ENCODE measurements around the gene ZDHHC13.

DNA sequence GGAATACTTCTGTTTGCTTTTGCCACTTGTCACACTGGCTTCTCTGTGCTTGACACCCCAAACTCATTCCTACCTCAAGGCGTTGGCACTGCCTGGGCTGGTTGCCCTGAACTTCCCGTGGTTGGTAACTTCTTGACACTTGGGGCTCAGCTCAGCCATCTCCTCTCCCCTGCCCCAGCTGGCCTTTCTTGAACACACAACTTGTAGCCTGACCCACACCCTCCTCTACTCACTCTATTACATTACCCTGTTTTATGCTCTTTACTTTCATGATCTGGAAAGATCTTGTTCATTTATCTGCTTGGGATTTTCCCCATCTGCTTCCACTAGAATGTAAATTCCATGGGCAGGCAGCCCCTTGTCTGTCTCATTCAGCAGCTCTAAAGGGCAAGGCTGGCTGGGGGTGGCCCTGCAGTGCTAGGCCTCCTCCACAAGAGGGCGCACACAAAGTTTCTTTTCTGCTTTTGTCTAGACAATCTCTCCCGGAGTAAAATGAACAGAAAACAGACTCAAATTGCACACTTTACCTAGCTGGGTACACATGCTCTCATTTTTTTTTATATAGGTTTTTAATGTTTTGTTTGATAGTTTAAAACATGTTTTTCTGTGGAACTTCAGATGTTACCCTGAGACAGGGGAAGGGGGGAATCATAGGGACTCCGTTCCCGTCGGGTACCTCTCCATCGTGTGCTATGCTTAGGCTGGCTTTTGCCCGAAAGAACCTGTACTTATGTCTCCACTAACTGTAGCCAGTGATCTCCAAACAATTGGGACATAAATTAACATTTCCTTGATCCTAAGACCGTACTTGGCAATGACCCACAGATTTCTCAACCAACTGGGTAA, 40.0 kb upstream of the ZDHHC13 start:
- TF ChIP-seq, protein P1, sequence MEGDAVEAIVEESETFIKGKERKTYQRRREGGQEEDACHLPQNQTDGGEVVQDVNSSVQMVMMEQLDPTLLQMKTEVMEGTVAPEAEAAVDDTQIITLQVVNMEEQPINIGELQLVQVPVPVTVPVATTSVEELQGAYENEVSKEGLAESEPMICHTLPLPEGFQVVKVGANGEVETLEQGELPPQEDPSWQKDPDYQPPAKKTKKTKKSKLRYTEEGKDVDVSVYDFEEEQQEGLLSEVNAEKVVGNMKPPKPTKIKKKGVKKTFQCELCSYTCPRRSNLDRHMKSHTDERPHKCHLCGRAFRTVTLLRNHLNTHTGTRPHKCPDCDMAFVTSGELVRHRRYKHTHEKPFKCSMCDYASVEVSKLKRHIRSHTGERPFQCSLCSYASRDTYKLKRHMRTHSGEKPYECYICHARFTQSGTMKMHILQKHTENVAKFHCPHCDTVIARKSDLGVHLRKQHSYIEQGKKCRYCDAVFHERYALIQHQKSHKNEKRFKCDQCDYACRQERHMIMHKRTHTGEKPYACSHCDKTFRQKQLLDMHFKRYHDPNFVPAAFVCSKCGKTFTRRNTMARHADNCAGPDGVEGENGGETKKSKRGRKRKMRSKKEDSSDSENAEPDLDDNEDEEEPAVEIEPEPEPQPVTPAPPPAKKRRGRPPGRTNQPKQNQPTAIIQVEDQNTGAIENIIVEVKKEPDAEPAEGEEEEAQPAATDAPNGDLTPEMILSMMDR (IDR thresholded peaks at IDR 0.05; ENCODE audit: low read length) = peak; percentile 95
- no peak for TF ChIP-seq EZH2 (IDR thresholded peaks at IDR 0.05; ENCODE audit: borderline replicate concordance, low read length)

Measured in OCI-LY1 (cell line).